DND-41 (cell line): ENCODE results near the gene DKC1.

Experiments
- ATAC-seq: fragments of 200-7000 bp; cut with Tn5 transposase; 3 replicates; pipeline ENCODE4 v1.9.1; 2021; ENCODE audit warnings: low read depth; ENCODE audit not compliant: insufficient read depth
- DNase-seq: peaks from one replicate; pipeline ENCODE4 v3.0.0-alpha.2; 2020
- H2AFZ ChIP-seq: 2 replicates; pipeline ENCODE4 v1.6.0; 2012; ENCODE audit warnings: low read depth, low read length
- H3K27ac ChIP-seq: 2 replicates; pipeline ENCODE4 v1.5.1; 2012; ENCODE audit warnings: low read length, inconsistent platforms
- H3K27me3 ChIP-seq: fragments of 200-600 bp; sonication (generic); 2 replicates; pipeline ENCODE4 v1.6.0; 2012; ENCODE audit warnings: low read length, mild to moderate bottlenecking, inconsistent platforms; ENCODE audit not compliant: insufficient read depth, poor library complexity
- H3K36me3 ChIP-seq: 2 replicates; pipeline ENCODE4 v1.5.1; 2012; ENCODE audit warnings: low read length, inconsistent platforms; ENCODE audit not compliant: insufficient read depth
- H3K4me1 ChIP-seq: 2 replicates; pipeline ENCODE4 v1.5.1; 2012; ENCODE audit warnings: mild to moderate bottlenecking, low read length; ENCODE audit not compliant: insufficient read depth
- H3K4me2 ChIP-seq: 2 replicates; pipeline ENCODE4 v1.6.0; 2012; ENCODE audit warnings: mild to moderate bottlenecking, moderate library complexity, low read length, inconsistent platforms; ENCODE audit not compliant: insufficient read depth
- H3K4me3 ChIP-seq, 2 experiments: fragments of 200-600 bp in 1 of 2; shearing (Covaris generic) in 1 of 2; 2 replicates each; pipeline ENCODE4 v1.5.1; 2012 to 2016; ENCODE audit warnings: inconsistent platforms in 2 of 2, low read length in 2 of 2, mild to moderate bottlenecking in 2 of 2, low read depth in 1 of 2, moderate library complexity in 1 of 2
- H3K79me2 ChIP-seq: 2 replicates; pipeline ENCODE4 v1.6.0; 2012; ENCODE audit warnings: low read length, inconsistent platforms; ENCODE audit not compliant: insufficient read depth
- H3K9ac ChIP-seq: 2 replicates; pipeline ENCODE4 v1.6.0; 2012; ENCODE audit warnings: low read depth, mild to moderate bottlenecking, inconsistent platforms, low read length, moderate library complexity
- H3K9me3 ChIP-seq: 2 replicates; pipeline ENCODE4 v1.5.1; 2012; ENCODE audit warnings: low read length, moderate library complexity, mild to moderate bottlenecking, inconsistent platforms; ENCODE audit not compliant: insufficient read depth, severe bottlenecking
- H4K20me1 ChIP-seq: 2 replicates; pipeline ENCODE4 v1.6.0; 2012; ENCODE audit warnings: low read length; ENCODE audit not compliant: insufficient read depth
- CTCF ChIP-seq: IDR thresholded peaks from 2 replicates; pipeline ENCODE4 v1.5.1; 2012; ENCODE audit warnings: borderline replicate concordance, low read length, moderate library complexity, mild to moderate bottlenecking; ENCODE audit not compliant: poor library complexity, severe bottlenecking; ENCODE audit errors: extremely low read depth
- EZH2 ChIP-seq: IDR thresholded peaks from 3 replicates; pipeline ENCODE4 v1.6.1; 2012; ENCODE audit warnings: borderline replicate concordance, low read depth, mild to moderate bottlenecking, moderate library complexity, low read length, inconsistent platforms; ENCODE audit not compliant: severe bottlenecking

DKC1 gene

GRCh38 chrX:154791467-154791866 is 28.8 kb downstream of the DKC1 start:
- Histone ChIP-seq H3K4me3 (no peak overlapping the region), H3K9ac (no peak overlapping the region)

GRCh38 chrX:154791939-154792338 is 29.3 kb downstream of the DKC1 start:
- Histone ChIP-seq H3K36me3 (peaks cover 5% of the 10 kb centered on the region; the same call in 1 of the 2 replicates), H3K79me2 (peaks cover 29% of the 10 kb centered on the region), H3K4me3 (no peak overlapping the region), H3K27ac (no peak overlapping the region), H3K4me1 (no peaks in the 10 kb centered on the region), H3K4me2 (no peak overlapping the region), H3K27me3 (no peaks in the 10 kb centered on the region), H4K20me1 (peaks cover 3% of the 10 kb centered on the region; the same call in 1 of the 2 replicates), H3K9ac (no peak overlapping the region), H2AFZ (no peak overlapping the region), H3K9me3 (no peaks in the 10 kb centered on the region)
- ATAC-seq (no peak), DNase-seq (no peak)
- TF ChIP-seq EZH2 (no peak), CTCF (no peak)

More at GRCh38 chrX:154791467-154791866, 28.8 kb downstream of the DKC1 start:
- Histone ChIP-seq H3K9me3 (no peaks in the 10 kb centered on the region), H2AFZ (no peak overlapping the region), H3K27ac (no peak overlapping the region), H4K20me1 (peaks cover 3% of the 10 kb centered on the region; the same call in 1 of the 2 replicates), H3K27me3 (no peaks in the 10 kb centered on the region), H3K4me2 (no peak overlapping the region), H3K79me2 (peaks cover 24% of the 10 kb centered on the region), H3K4me1 (no peaks in the 10 kb centered on the region), H3K36me3 (peaks cover 5% of the 10 kb centered on the region; the same call in 1 of the 2 replicates)
- ATAC-seq, result no peak
- DNase-seq, result no peak
- TF ChIP-seq CTCF (no peak), EZH2 (no peak)

- Histone ChIP-seq H3K79me2 (peaks cover 37% of the 10 kb centered on the region), H3K4me1 (no peaks in the 10 kb centered on the region), H3K27me3 (no peaks in the 10 kb centered on the region), H3K9ac (no peak overlapping the region), H4K20me1 (peaks cover 3% of the 10 kb centered on the region; the same call in 1 of the 2 replicates), H3K9me3 (no peaks in the 10 kb centered on the region), H3K4me3 (no peak overlapping the region), H3K36me3 (peaks cover 5% of the 10 kb centered on the region; the same call in 1 of the 2 replicates), H2AFZ (no peak overlapping the region), H3K4me2 (no peak overlapping the region), H3K27ac (no peak overlapping the region)
- no peak for TF ChIP-seq EZH2
- no peak for TF ChIP-seq CTCF
- ATAC-seq (no peak), DNase-seq (no peak)
Measured at GRCh38 chrX:154793084-154793795, 30.6 kb downstream of the DKC1 start.
